Activated CD4-positive, alpha-beta T cell treated with anti-CD3 and anti-CD28 coated beads for 4 hours (primary cell): ENCODE results near the gene SPECC1L.

ENCODE experiments used
- DNase-seq, 2 donors: peaks; one replicate each; pipeline ENCODE4 v3.0.0-alpha.2; 2020

Gene SPECC1L

GRCh38 chr22:24431309-24432034, 160.8 kb downstream of the SPECC1L start:
- no peak for DNase-seq

- peak in 1 of 2 donors; percentile 46 for DNase-seq
Observed at GRCh38 chr22:24432059-24432853, 161.6 kb downstream of the SPECC1L start.

GRCh38 chr22:24433001-24433827, 162.6 kb downstream of the SPECC1L start:
- DNase-seq, result no peak

- DNase-seq, result peak; percentile 56 to 58
Observed at GRCh38 chr22:24433828-24434470, 163.3 kb downstream of the SPECC1L start.

- peak; percentile 73 to 74 for DNase-seq
Observed at GRCh38 chr22:24434471-24435322, 164.1 kb downstream of the SPECC1L start.

GRCh38 chr22:24435323-24435645, 164.7 kb downstream of the SPECC1L start:
- no peak for DNase-seq

GRCh38 chr22:24435861-24436371, 165.3 kb downstream of the SPECC1L start:
- DNase-seq, result no peak

GRCh38 chr22:24436553-24436952, 165.9 kb downstream of the SPECC1L start:
- DNase-seq, result no peak

GRCh38 chr22:24437091-24437490, 166.5 kb downstream of the SPECC1L start:
- no peak for DNase-seq

GRCh38 chr22:24437741-24438328, 167.2 kb downstream of the SPECC1L start:
- DNase-seq, result no peak

GRCh38 chr22:24440270-24440717, 169.7 kb downstream of the SPECC1L start:
- DNase-seq, result no peak

- DNase-seq, result no peak
Observed at GRCh38 chr22:24440718-24441405, 170.2 kb downstream of the SPECC1L start.

- DNase-seq, result no peak
Observed at GRCh38 chr22:24441406-24442351, 171.0 kb downstream of the SPECC1L start.

GRCh38 chr22:24442352-24442744, 171.7 kb downstream of the SPECC1L start:
- no peak for DNase-seq

- no peak for DNase-seq
Observed at GRCh38 chr22:24443668-24444067, 173.0 kb downstream of the SPECC1L start.

- DNase-seq, result no peak
Observed at GRCh38 chr22:24444251-24444650, 173.6 kb downstream of the SPECC1L start.

- no peak for DNase-seq
Observed at GRCh38 chr22:24444729-24445466, 174.3 kb downstream of the SPECC1L start.

- DNase-seq, result no peak
Observed at GRCh38 chr22:24445481-24446259, 175.0 kb downstream of the SPECC1L start.
